GM13976 (cell line): ENCODE data around the gene CLSTN3.

Source experiments
- DNase-seq: peaks from one replicate; pipeline ENCODE4 v3.0.0; 2012; ENCODE audit warnings: low spot score
- in situ Hi-C: fragments of 300-500 bp; cut with MboI; formaldehyde crosslinking; loops from one replicate; pipeline ENCODE4 v1.12.0; 2022; ENCODE audit warnings: low sequenced_read_pairs, mixed read lengths, inconsistent platforms; ENCODE audit not compliant: unreplicated experiment
- TF ChIP-seq, protein P1 (sequence below): IDR thresholded peaks from 2 replicates; pipeline ENCODE4 v1.5.1; 2012; ENCODE audit warnings: borderline replicate concordance, mild to moderate bottlenecking; ENCODE audit not compliant: insufficient read depth; ENCODE audit errors: extremely low read depth, missing control alignments, control extremely low read depth

Gene CLSTN3

DNA sequence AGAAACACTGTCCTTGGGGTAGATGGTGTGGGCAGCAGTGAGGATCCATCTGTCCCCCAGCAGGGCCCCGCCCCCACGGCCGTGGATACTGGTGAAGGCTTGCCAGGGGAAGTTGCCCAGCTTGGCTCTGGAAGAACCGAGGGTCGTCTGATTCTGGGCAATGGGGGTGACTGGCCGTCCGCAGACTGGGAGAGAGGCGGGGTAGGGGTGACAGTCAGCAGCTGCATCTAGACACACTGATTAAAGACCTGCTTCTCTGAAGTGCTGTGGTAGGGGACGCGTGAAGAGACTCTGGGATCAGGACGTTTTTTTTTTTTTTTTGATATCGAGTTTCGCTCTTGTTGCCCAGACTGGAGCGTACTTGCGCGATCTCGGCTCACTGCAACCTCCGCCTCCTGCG is 33.2 kb upstream of the CLSTN3 start:
- TF ChIP-seq, protein P1, sequence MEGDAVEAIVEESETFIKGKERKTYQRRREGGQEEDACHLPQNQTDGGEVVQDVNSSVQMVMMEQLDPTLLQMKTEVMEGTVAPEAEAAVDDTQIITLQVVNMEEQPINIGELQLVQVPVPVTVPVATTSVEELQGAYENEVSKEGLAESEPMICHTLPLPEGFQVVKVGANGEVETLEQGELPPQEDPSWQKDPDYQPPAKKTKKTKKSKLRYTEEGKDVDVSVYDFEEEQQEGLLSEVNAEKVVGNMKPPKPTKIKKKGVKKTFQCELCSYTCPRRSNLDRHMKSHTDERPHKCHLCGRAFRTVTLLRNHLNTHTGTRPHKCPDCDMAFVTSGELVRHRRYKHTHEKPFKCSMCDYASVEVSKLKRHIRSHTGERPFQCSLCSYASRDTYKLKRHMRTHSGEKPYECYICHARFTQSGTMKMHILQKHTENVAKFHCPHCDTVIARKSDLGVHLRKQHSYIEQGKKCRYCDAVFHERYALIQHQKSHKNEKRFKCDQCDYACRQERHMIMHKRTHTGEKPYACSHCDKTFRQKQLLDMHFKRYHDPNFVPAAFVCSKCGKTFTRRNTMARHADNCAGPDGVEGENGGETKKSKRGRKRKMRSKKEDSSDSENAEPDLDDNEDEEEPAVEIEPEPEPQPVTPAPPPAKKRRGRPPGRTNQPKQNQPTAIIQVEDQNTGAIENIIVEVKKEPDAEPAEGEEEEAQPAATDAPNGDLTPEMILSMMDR = no peak
- in situ Hi-C loops = no loop called here
- DNase-seq = no peak

DNA sequence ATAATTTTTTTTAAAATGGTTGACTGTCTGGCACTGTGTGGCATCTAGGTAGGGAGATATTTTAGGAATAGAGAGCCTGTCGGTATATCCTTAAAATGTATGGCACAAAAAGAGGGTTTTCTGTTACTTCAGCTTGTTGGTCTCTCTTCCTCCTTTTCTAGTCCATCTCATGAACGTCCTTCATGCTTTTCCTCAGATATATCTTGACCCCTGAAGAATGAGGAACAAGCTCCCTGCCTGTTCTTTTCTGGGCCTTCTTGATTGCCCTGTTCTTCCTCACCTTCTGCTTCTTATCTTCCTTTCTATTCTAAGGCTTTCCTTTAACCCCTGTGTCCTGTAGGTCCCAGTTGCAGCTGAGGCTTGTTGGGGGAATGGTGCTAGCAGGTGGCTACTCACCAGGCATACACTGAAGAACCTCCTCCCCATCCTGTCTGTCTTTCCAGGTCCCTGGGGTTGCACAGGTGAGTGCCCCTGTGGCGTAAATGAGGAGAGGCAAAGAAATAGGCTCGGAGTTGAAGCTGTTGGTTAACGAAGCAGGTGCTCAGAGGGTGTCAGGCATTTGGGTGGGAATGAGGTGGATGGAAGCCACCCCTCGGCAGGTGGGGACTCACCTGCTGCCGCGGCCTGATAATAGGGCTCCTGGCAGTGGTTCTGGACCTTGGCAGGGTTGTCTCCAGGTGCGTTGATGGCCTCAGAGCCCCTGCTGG is 30.7 kb upstream of the CLSTN3 start:
- DNase-seq = no peak
- in situ Hi-C loops = no loop called here
- TF ChIP-seq, protein P1 = no peak

DNA sequence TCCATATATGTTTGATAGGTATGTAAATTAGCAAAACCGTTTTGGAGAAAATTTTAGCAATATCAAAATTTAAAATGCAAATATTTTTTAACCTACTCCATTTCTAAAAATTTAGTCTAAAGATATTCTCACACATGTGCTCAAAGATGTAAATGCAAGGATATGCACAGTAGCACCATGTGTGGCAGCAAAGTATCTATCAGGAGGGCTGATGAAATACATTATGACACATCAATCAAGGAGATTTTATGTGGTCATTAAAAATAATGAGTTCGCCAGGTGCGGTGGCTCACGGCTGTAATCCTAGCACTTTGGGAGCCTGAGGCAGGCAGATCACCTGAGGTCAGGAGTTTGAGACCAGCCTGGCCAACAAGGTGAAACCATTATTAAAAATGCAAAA is 29.9 kb upstream of the CLSTN3 start:
- in situ Hi-C loops = loop anchor here (25.0 kb wide), 1 partner anchor 163 kb away; the partner anchor contains the start of genes ATN1, C12orf57 and RNU7-1
- no peak for DNase-seq
- TF ChIP-seq, protein P1 = no peak

- TF ChIP-seq, protein P1 = no peak
- no peak for DNase-seq
- in situ Hi-C loops = loop anchor here (25.0 kb wide), 1 partner anchor 164 kb away; the partner anchor contains the start of genes ATN1, C12orf57 and RNU7-1
Observed at GRCh38 chr12:7101047-7101693, 29.0 kb upstream of the CLSTN3 start.

DNA sequence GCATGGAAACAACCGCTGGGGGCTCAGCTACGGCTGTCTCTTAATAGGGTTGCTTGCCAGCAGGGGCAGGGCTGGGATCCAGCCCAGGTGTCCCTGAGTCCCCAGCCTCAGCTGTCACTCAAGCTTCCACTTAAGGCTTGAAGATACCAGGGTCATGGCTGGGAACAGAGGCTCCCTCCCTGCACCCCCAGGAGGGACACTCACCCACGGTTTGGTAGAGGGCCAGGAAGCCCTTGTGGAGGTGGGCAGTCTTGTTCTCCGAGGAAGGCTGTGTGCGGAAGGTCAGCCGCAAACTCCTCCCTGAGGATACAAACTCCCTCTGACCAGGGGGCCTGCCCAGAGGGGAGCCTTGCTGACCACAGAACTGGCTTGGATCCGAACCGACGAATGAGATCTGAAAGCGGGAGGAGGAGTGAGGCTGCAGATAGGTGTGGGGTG is 28.5 kb upstream of the CLSTN3 start:
- TF ChIP-seq, protein P1 = no peak
- no peak for DNase-seq
- in situ Hi-C loops = loop anchor here (25.0 kb wide), 1 partner anchor 164 kb away; the partner anchor contains the start of genes ATN1, C12orf57 and RNU7-1

GRCh38 chr12:7102582-7102981 is 27.6 kb upstream of the CLSTN3 start:
- no peak for DNase-seq
- in situ Hi-C loops = loop anchor here (25.0 kb wide), 1 partner anchor 165 kb away; the partner anchor contains the start of genes ATN1, C12orf57 and RNU7-1
- TF ChIP-seq, protein P1 = no peak
